NCI-H510A (cell line): ENCODE results near the gene KRTAP5-3.

Source experiments
- DNase-seq: peaks from one replicate; lab custom pipeline; 2025; lab: John Stamatoyannopoulos, UW

The KRTAP5-3 gene

DNA sequence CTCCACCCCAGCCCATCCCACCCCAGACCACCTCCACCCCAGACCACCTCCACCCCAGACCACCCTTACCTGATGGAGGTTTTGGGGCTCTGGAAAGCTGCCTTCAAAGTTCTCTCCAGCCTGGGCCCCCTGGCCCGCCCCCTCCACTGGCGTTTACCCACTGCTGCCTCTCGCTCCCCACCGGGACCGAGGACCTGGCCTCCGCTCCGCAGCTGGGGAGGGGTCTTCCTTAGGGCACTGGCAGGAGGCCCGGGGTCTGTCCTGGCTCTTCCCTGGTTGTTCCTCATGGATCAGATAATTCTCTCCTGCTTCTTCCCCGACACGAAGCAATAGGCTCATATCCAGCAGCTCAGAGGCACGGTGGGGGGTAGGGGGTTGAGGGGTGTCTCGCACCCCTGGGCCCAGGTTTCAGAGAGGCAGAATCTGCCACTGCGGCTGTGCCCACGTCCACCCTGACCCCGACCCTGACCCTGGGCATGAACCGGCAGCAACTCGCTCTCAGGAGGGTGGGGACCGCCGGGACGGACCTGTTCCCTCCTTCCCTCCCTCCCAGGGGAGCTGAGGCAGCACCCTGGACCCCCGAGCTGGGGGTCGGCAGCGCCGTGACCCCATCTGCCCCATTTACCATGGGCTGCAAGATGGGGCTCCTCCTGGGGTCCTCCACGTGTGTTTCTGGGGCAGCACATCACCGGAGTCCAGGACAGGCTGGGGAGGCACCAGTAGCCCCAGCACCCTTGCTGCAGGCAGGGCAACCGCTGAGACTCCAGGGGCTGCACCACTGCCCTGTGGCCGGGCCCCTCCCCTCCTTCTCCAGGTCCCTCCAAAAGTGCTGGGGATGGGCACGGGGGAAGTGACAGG is 34.3 kb upstream of the KRTAP5-3 start:
- no peak for DNase-seq

- DNase-seq: no peak
Measured at GRCh38 chr11:1641096-1641495, 32.8 kb upstream of the KRTAP5-3 start.

- no peak for DNase-seq
Measured at GRCh38 chr11:1640076-1640946, 32.0 kb upstream of the KRTAP5-3 start.

GRCh38 chr11:1639666-1640065 is 31.4 kb upstream of the KRTAP5-3 start:
- DNase-seq: no peak

GRCh38 chr11:1639102-1639620 is 30.9 kb upstream of the KRTAP5-3 start:
- no peak for DNase-seq

DNA sequence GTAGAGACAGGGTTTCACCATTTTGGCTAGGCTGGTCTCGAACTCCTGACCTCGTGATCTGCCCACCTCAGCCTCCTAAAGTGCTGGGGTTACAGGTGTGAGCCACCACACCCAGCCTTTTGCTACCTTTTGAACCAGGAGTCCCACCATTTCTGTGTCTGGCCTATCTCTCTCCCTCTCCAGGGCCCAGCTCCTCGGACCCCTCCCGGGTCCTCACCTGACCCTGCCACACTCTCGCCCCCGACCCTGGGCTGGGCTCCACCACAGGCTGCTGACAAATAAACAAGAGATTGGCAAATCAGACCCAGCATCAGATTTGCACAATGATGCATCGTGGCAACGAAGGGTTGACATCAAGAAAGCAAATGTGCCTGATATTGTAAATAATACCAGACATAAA is 30.1 kb upstream of the KRTAP5-3 start:
- no peak for DNase-seq

GRCh38 chr11:1637628-1638027 is 29.4 kb upstream of the KRTAP5-3 start:
- no peak for DNase-seq

DNA sequence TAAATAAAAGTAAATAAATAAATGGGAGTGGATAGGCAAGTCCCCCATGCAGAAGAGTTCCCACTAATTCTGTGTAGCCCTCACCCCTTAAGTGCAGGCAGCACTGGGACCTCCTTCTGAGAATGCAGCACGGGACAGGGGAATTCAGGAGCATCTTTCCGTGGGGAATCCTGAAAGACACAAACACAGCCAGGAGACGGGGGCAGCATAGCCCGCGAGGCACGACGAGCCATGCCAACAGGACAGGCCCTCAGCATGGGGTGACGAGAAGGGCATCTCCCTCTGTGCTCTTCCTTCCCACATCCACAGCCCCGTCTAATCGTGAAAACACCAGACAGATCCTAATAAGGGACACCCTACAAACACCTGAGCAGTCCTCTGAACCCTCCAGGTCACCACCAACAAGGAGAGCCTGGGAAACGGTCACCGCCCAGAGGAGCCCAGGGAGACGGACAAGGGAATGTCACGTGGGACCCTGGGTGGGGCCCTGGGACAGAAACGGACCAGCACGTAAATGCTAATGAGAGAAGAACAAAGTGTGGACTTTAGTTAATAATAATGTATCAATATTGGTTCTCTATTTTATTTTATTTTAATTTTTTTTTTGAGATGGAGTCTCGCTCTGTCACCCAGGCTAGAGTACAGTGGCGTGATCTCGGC is 28.2 kb upstream of the KRTAP5-3 start:
- DNase-seq: no peak

DNA sequence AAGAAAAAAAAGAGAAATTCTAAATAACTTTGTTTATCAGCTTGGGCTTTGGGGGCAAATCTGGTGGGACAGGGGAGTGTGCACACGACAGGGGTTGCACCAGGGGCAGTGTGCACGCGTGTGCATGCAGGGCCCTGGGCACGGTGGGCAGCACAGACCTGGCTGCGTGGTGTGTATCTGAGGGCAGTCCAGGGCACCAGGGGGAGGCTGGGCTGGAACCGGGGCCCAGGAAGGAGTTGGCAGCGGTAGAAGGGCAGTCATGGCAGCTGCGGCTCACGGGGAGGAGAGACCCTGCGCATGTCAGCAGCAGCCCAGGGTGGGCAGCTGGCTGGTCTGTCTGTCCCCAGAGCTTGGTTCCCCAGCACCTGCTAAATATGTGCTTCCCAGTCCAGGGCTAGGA is 25.6 kb upstream of the KRTAP5-3 start:
- DNase-seq: no peak

- DNase-seq: no peak
Measured at GRCh38 chr11:1632053-1632714, 23.9 kb upstream of the KRTAP5-3 start.

DNA sequence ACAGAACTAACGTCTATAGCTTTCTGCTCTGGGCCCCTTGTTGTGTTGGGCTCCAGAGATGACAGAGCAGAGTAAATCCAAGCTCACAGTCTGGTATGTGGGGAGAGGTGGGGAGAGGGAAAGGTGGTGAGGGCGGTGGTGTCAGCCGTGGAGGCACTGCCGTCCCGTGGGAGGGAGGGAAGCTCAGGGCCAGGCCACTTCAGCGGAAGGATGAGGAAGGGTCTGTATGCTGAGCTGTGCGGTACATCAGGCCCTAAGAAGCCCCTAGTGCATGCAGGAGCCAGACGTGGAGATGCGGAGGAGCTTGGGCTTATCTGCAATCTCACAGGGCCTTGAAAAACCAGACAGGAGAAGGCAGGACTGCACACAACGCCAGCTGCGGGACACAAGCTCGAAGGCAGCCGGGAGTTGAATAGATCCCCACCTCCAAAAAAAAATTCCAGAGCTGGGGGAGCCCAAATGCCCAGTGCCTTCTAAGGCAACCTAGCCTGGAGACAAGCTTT is 22.9 kb upstream of the KRTAP5-3 start:
- DNase-seq: no peak

GRCh38 chr11:1630271-1630670 is 22.0 kb upstream of the KRTAP5-3 start:
- DNase-seq: no peak

DNA sequence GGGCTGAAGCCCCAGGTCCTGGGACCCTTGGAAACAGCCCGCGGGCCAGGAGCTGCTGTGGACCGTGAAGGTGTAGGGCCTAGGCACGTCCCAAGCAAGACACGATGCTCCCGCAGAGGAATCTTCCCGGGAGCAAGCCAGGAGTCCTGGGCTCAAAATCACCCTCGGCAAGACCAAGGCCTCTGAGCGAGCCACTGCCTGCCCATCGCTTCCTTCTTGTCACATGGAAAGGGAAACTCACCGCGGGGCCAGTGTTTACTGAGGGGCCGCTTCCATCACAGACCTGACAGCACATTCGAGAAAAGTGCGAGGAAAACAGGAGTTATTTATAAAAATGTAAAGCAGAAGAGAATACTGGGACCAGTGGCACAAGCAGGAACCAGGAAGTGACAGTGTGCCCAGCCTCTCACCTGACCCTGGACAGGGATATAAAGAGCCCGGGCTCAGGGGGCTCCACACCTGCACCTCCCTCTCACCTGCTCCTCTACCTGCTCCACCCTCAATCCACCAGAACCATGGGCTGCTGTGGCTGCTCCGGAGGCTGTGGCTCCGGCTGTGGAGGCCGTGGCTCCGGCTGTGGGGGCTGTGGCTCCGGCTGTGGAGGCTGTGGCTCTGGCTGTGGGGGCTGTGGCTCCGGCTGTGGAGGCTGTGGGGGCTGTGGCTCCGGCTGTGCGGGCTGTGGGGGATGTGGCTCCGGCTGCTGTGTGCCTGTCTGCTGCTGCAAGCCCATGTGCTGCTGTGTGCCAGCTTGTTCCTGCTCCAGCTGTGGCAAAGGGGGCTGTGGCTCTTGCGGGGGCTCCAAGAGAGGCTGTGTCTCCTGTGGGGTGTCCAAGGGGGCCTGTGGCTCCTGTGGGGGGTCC is 21.3 kb upstream of the KRTAP5-3 start, which contains the start of gene KRTAP5-5:
KRTAP5-5 (plus strand) TSS at position 450 of the 860 bp plus-strand sequence; CDS start at position 516, 66 bp downstream.
- no peak for DNase-seq

DNA sequence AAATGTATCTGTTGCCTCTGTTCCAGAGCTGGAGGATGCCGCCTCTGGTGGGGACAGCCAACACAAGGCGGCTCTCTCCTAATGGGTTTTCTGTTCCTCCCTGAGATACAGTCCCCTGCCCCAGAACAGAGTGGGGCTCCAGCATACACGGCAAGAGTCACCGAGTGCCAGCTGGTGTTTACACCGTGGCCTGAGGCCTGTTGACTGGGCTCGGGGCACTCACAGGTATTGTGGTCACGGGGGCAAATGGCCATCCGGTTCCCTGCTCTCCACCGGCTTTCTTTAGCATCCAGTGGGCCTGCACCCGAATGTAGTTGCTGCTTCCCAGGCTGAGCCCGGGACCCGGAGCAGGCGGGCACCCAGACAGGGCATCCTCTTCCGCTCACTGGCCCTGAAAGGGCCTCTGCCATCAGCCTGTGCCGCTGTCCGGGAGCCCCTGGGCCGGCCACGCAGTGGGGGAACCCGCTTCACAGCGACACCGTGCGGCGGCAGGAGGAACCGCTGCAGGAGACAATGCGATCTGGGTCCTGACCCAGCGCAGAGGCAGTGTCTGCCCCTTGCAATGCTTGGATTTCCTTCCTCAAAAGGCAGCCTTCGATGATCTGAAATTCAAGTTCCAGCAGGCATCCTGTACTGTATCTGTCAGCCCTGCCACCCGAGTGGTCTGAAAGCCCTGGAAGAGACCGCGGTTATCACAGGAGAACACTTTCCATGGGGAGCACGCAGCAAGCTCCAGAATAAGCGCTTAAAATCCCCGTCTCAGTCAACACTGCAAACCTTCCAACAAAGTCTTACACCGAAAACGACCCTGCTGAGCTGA is 20.5 kb upstream of the KRTAP5-3 start:
- no peak for DNase-seq

DNA sequence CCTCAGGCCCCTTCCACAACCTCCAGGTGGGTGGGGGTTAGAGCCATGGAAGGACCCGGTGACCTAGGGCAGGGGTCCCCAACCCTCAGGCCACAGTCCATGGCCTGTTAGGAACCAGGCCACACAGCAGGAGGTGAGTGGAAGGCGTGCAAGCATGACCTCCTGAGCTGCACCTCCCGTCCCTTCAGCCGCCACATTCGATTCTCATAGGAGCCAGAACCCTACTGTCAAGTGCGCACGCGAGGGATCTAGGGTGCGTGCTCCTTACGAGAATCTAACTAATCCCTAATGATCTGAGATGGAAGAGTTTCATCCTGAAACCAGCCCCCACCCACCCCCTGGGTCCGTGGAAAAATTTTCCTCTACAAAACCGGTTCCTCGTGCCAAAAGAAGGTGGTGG is 17.3 kb upstream of the KRTAP5-3 start:
- no peak for DNase-seq

GRCh38 chr11:1624621-1625020 is 16.4 kb upstream of the KRTAP5-3 start:
- no peak for DNase-seq

DNA sequence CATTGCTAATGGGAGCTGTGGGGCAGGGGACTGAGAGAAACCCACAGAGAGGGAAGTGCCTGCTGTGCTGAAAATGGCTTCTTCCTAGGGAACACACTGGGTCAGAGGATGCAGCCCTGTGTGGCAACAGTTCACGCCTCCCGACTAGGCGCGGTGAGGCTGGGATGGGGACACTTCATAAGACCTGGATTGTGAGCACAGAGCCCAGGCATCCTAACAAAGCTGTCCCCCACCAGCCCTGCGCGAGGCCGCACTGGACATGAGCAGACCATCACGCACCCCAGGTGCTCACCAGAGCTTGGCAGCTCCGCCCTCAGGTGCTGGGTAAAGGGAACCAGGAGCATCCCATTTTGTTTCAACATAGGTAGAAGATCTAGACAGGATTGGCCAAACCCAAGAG is 15.5 kb upstream of the KRTAP5-3 start:
- no peak for DNase-seq

- no peak for DNase-seq
Measured at GRCh38 chr11:1622086-1622485, 13.8 kb upstream of the KRTAP5-3 start, which contains the start of gene KRTAP5-4. KRTAP5-4 (minus strand) TSS chr11:1622138; CDS start chr11:1622093, 45 bp downstream.

DNA sequence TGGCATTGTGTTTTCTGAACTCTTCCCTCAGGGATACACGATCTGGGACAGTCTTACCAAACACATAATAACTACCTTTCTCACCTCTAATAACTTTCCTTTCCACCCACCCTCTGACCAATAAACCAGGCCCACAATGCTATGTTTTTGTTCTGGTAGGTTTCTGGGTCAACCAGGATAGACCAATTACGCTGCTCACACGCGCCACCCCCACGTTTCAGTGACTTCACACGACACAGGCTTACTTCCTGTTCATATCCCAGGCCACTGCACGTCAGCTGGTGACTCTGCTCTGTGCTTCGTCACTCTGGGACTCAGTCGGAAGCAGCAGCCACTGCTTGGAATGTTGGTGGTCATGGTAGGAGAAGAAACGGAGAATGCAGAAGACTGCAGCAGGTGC is 11.2 kb upstream of the KRTAP5-3 start:
- DNase-seq: no peak
